ENCODE results near the gene PLXNB3. TPM values are rescaled to one million over a fixed set of nuclear protein-coding genes. Genes with fewer than 3 reads are reported as not detected.

PLXNB3 gene
- total RNA-seq, result 3.2 and 5.5 TPM in 2 replicates

DNA sequence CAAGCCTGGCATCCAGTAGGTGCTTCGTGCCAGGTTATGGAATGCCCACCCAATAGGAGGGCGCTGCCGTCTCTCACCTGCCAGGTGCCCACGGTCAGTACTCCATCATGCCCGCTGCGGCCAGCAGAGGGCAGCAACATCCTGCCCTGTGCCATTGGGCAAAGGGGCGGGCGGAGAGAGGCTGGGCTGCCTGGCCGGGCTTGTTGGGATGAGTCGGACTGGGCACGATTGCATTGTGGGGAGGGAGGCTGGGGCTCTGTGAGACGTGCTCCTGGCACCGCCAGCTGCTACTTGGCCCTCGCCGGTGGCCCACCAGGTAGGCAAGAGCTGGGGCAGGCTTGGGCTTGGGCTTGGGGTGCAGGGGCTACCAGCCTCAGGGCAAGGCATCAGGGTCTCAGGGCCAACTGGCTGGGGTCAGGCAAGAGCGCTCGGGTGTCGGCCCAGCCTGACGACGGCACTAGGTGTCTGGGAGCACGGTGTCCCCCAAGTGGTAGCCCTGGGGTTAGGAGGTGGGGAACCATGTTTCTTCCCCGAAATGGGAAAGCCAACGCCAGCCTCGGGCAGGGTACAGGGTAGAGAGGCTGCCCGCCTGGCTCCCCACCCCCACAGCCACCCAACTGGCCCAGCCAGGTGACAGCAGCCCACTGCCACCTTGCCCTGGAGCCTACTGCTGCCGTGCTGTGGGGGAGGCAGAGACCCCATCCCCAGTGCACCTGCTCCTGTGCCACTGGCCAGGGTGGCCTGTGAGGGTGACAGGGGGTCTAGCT is at the start of gene PLXNB3:
PLXNB3 (plus strand) TSS at position 261 of the 767 bp plus-strand sequence. CDS start 1,287 bp downstream, outside the sequence.

DNA sequence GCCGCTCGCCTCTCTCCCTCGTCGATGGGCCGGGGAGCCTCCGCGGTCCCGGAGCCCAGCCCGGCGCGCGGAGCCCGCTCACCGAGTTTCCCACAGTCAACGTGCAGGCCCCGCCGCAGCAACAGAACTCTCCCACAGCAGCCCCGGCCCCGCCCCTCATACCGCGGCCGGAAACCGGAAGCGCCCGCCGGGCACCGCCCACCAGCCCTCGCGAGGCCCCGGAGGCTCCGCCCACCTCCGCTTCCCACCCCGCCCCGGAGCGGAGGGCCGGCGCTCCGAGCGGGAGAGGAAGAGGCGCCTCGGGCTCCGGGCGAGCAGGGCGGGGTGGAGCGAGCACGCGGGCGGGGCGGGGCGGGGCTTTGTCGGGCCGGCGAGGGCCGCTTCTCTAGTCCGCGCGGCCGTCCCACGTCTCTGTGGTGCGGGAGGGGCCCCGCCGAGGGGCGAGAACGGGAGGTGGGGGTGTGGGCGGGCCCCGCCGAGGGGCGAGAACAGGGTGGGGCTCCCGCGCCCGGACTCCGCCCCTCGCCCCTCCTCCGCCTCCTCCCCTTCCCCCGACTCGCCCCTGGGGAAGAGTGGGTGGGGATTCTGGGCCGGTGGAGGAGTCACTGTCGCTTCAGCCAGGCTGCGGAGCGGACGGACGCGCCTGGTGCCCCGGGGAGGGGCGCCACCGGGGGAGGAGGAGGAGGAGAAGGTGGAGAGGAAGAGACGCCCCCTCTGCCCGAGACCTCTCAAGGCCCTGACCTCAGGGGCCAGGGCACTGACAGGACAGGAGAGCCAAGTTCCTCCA is 39.6 kb upstream of the PLXNB3 start, which contains the start of the genes ABCD1 and BCAP31:
ABCD1 (plus strand) TSS at position 605 of the 787 bp plus-strand sequence. CDS start 411 bp downstream, outside the sequence.
BCAP31 (minus strand) TSS at position 136 of the 787 bp plus-strand sequence. CDS start 1,143 bp downstream, outside the sequence.

DNA sequence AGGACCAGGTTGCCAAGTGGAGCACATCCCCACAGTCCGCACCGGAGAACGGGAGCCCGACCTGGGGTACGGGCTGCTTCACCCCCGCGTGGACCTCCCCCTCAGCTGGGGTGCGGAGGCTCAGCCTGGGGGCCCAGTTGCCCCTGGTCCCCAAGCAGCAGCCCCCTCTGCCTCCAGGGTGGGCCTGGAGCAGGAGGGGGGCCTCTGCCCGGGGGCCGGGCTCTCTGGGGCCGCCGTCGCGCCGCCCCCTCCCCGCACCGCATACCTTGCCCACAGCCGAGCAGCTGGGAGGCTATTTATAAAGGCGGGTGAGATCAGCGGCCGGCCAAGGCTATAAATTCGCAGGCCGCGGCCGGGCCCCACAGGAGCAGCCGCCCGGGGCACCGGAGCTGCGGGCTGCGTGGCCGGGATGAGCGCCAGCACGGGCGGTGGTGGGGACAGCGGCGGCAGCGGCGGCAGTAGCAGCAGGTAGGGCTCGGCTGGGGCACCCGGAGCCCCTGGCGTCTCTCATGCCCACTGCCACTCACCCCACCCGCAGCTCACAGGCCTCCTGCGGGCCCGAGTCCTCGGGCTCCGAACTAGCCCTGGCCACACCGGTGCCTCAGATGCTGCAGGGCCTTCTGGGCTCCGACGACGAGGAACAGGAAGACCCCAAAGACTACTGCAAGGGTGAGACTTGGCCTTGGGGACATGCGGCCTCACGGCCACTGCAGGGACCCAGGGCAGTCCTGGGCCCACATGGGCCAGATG is 16.8 kb downstream of the PLXNB3 start, which contains the start of gene SRPK3:
SRPK3 (plus strand) TSS at position 364 of the 750 bp plus-strand sequence; CDS start at position 410, 46 bp downstream.

DNA sequence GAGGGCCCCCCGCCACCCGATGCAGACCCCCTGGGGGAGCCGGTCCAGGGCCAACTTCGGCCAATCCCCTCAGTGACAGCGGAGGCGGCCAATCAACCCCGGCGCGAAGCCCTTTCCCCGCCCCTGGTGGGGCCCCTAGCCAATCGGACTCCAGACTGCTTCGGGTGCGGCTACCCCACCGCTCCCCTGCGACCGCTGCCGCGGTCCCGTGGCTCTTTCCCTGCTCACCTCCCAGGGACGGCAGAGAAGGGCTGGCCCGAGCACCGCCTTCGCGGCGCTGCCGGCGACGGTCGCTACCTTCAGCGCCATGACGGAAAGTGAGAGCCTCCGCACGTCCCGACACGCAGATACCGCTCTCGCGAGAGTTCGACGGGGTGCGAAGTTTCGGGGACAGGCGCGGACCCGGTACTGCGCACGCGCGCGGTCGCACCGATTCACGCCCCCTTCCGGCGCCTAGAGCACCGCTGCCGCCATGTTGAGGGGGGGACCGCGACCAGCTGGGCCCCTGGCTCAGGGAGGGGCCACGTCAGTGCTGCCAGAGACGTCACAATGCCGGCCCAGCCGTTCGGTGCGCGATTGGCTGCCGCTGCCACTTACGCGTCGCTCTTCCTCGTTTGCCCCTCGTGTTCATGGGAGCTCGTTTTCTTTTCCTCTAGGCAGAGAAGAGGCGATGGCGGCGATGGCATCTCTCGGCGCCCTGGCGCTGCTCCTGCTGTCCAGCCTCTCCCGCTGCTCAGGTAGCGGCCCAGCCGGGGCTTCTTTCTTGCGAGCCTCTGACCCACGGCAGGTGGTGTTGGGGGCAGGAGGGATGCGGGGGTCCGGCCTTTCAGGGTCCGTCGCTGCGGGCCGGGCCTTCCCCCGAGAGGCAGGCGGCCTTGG is 30.2 kb downstream of the PLXNB3 start, which contains the start of the genes IDH3G and SSR4:
IDH3G (minus strand) TSS at position 358 of the 879 bp plus-strand sequence; CDS start at position 309, 49 bp downstream.
SSR4 (plus strand) TSS at position 651 of the 879 bp plus-strand sequence; CDS start at position 671, 20 bp downstream.

Other genes with a start within 250 kb of the PLXNB3 start
- gene ATP2B3, start 246.6 kb upstream of the PLXNB3 start, total RNA-seq, result under 0.01 TPM in 2 replicates
- gene CCNQ, start 165.1 kb upstream of the PLXNB3 start, total RNA-seq, result 36.4 and 40.9 TPM in 2 replicates
- under 0.01 TPM in 1 of 2 replicates, not detected in the other for gene DUSP9, start 117.0 kb upstream of the PLXNB3 start, total RNA-seq
- 0.09 TPM in 1 of 2 replicates, not detected in the other for gene PNCK, start 90.4 kb upstream of the PLXNB3 start, total RNA-seq
- gene SLC6A8, start 76.3 kb upstream of the PLXNB3 start, total RNA-seq, result 3.4 and 7.9 TPM in 2 replicates
- gene BCAP31, start 39.9 kb upstream of the PLXNB3 start, total RNA-seq, result 265 and 294 TPM in 2 replicates
- gene ABCD1, start 39.4 kb upstream of the PLXNB3 start, total RNA-seq, result 6.8 and 10.6 TPM in 2 replicates
- gene SRPK3, start 16.8 kb downstream of the PLXNB3 start, total RNA-seq, result 0.09 TPM in 2 replicates
- gene IDH3G, start 30.1 kb downstream of the PLXNB3 start, total RNA-seq, result 53.3 and 54.2 TPM in 2 replicates
- gene SSR4, start 30.4 kb downstream of the PLXNB3 start, total RNA-seq, result 144 and 169 TPM in 2 replicates
- 0.09 TPM in 2 replicates for gene PDZD4, start 66.3 kb downstream of the PLXNB3 start, total RNA-seq
- 0.09 and 0.28 TPM in 2 replicates for gene L1CAM, start 121.9 kb downstream of the PLXNB3 start, total RNA-seq
- not detected in 2 replicates for gene AVPR2, start 140.4 kb downstream of the PLXNB3 start, total RNA-seq
- 26.4 and 50.0 TPM in 2 replicates for gene ARHGAP4, start 162.0 kb downstream of the PLXNB3 start, total RNA-seq
- 63.2 and 81.5 TPM in 2 replicates for gene NAA10, start 170.8 kb downstream of the PLXNB3 start, total RNA-seq
- 1.6 and 2.1 TPM in 2 replicates for gene RENBP, start 180.4 kb downstream of the PLXNB3 start, total RNA-seq
- gene HCFC1, start 207.6 kb downstream of the PLXNB3 start, total RNA-seq, result 14.8 and 16.4 TPM in 2 replicates
- gene TMEM187, start 208.5 kb downstream of the PLXNB3 start, total RNA-seq, result 4.9 and 8.1 TPM in 2 replicates